Type B pancreatic cell (in vitro differentiated cells): Measurements from ENCODE around the gene PMPCA. TPM values are rescaled to one million over a fixed set of nuclear protein-coding genes. Genes with fewer than 3 reads are reported as not detected.

ENCODE experiments used
- DNase-seq: peaks from one replicate; pipeline ENCODE4 v3.0.0; 2021; ENCODE audit warnings: mixed read lengths; ENCODE audit not compliant: unreplicated experiment; ENCODE audit errors: extremely low spot score
- H3K27ac Mint-ChIP-seq: 2 replicates; pipeline ENCODE4 v1.8.0; 2021; ENCODE audit warnings: mild to moderate bottlenecking, mixed read lengths
- H3K27me3 Mint-ChIP-seq: 2 replicates; pipeline ENCODE4 v1.8.0; 2021; ENCODE audit warnings: mixed read lengths
- H3K36me3 Mint-ChIP-seq: 2 replicates; pipeline ENCODE4 v1.8.0; 2021; ENCODE audit warnings: mixed read lengths
- H3K4me1 Mint-ChIP-seq: one replicate; pipeline ENCODE4 v1.8.0; 2021; ENCODE audit warnings: mixed read lengths; ENCODE audit not compliant: unreplicated experiment
- H3K4me3 Mint-ChIP-seq: 2 replicates; pipeline ENCODE4 v1.8.0; 2021; ENCODE audit warnings: mild to moderate bottlenecking, mixed read lengths
- H3K9me3 Mint-ChIP-seq: 2 replicates; pipeline ENCODE4 v1.8.0; 2021; ENCODE audit warnings: mixed read lengths
- CTCF ChIP-seq: fragments of 200-600 bp; sonication (generic); conservative IDR thresholded peaks from 2 replicates; pipeline ENCODE4 v1.5.0; 2021; ENCODE audit warnings: antibody characterized with exemption, mild to moderate bottlenecking
- total RNA-seq: library from RNA; stranded (reverse); gene quantifications from 2 replicates; pipeline ENCODE4 v1.2.1, GENCODE V29; 2021; ENCODE audit warnings: low replicate concordance

PMPCA gene
- total RNA-seq, 1 donor from 2014 or later, result 68.1 TPM

- no peak for TF ChIP-seq CTCF
- Mint-ChIP-seq H3K9me3 (no peaks in the 10 kb centered on the region), H3K27me3 (no peaks in the 10 kb centered on the region)
Measured at GRCh38 chr9:136433849-136434579, 23.6 kb downstream of the PMPCA start.

GRCh38 chr9:136434580-136435169 lies 24.2 kb downstream of the PMPCA start:
- H3K4me3 Mint-ChIP-seq, result no peak overlapping the region
- H3K27me3 Mint-ChIP-seq, result no peaks in the 10 kb centered on the region
- H3K9me3 Mint-ChIP-seq, result no peaks in the 10 kb centered on the region
- no peak for DNase-seq
- no peak for TF ChIP-seq CTCF
- H3K36me3 Mint-ChIP-seq, result no peaks in the 10 kb centered on the region
- no peak overlapping the region for H3K27ac Mint-ChIP-seq
- H3K4me1 Mint-ChIP-seq, result peaks cover 19% of the 10 kb centered on the region

More at GRCh38 chr9:136433849-136434579, 23.6 kb downstream of the PMPCA start:
- H3K4me1 Mint-ChIP-seq, result peaks cover 19% of the 10 kb centered on the region
- DNase-seq, result no peak
- no peak overlapping the region for H3K4me3 Mint-ChIP-seq
- no peak overlapping the region for H3K27ac Mint-ChIP-seq
- no peaks in the 10 kb centered on the region for H3K36me3 Mint-ChIP-seq

DNA sequence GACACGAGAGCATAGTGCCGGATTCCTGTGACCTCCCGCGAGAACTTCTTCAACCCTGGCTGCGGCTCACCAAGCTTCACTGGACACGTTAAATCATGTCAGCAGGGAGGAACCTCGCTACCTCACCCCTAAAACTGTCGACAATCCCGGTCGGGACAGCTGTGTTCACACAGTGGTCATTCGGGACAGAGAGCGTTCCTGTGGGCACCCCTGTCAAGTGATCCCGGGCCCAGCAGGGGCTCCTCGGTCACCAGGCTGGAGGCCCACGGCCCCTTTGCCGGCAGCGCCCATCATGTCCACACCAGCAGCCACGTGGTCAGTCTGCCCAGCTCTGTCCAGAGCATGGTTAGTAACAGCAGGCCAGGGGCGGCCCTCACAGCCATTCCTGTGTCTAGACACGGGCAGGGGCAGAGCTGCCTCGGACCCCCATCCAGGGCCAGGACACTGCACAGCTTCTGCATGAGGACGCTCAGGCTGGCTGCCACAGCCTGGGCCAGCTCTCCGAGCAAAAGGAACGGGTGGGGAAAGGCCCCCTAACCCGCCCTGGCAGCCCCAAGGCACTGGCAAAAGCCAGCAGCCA lies 25.7 kb downstream of the PMPCA start:
- DNase-seq, result no peak
- H3K27me3 Mint-ChIP-seq, result no peaks in the 10 kb centered on the region
- no peaks in the 10 kb centered on the region for H3K9me3 Mint-ChIP-seq
- H3K4me1 Mint-ChIP-seq, result peaks cover 24% of the 10 kb centered on the region
- H3K27ac Mint-ChIP-seq, result peak overlapping the region; percentile 26
- TF ChIP-seq CTCF, result no peak
- no peaks in the 10 kb centered on the region for H3K36me3 Mint-ChIP-seq
- H3K4me3 Mint-ChIP-seq, result peak overlapping the region; percentile 91

DNA sequence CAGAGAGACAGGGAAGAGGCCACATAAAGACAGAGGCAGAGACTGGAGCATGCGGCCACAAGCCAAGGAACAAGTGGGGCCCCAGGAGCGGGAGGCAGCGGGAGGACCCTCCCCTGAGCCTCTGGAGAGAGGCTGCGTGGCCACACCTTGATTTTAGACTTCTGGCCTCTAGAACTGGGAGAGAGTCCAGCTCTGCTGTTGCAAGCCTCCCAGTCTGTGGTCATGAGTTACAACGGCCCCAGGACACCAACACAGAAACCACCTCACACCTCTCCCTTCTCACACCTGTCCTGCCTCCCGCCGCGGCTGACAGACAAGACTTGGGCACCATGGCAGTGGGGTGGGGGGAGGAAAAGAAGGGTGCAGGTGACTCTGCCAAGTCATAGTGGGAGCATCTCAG lies 27.0 kb downstream of the PMPCA start:
- no peak overlapping the region for H3K27ac Mint-ChIP-seq
- H3K4me1 Mint-ChIP-seq, result peaks cover 24% of the 10 kb centered on the region
- no peaks in the 10 kb centered on the region for H3K27me3 Mint-ChIP-seq
- H3K36me3 Mint-ChIP-seq, result no peaks in the 10 kb centered on the region
- no peak for DNase-seq
- H3K4me3 Mint-ChIP-seq, result peak overlapping the region; percentile 91
- H3K9me3 Mint-ChIP-seq, result no peaks in the 10 kb centered on the region
- TF ChIP-seq CTCF, result no peak

DNA sequence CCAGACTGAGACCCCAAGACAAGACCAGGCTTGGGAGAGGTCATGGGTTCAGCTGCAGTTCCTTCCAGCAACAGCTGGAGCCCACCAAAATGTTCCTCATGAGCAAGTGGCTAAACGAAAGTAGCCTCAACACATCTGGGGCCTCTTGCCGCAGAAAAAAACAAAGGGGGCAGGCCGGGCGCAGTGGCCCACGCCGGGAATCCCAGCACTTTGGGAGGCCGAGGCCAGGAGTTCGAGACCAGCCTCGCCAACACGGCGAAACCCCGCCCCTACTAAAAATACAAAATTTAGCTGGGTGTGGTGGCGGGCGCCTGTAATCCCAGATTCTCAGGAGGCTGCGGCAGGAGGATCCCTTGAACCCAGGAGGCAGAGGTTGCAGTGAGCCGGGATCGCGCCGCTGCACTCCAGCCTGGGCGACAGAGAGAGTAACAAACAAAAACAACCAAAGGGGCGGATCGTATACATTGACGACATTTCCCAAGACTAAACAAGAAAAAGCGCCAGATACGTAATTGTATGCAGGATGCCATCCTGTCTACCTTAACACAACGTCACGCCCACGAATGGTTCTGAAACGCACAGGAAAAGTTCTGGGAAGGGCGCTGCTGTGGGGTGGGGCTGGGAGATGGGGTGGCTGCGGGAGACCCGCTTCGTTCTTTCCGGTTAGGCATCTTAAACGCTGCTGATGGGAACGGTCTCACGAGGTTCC lies 27.5 kb downstream of the PMPCA start:
- H3K9me3 Mint-ChIP-seq, result no peaks in the 10 kb centered on the region
- H3K27ac Mint-ChIP-seq, result peak overlapping the region; percentile 50
- TF ChIP-seq CTCF, result no peak
- peaks cover 24% of the 10 kb centered on the region for H3K4me1 Mint-ChIP-seq
- H3K4me3 Mint-ChIP-seq, result peak overlapping the region; percentile 91
- no peak for DNase-seq
- no peaks in the 10 kb centered on the region for H3K27me3 Mint-ChIP-seq
- no peaks in the 10 kb centered on the region for H3K36me3 Mint-ChIP-seq
